ENCODE measurements around the gene ARMC2. TPM values are rescaled to one million over a fixed set of nuclear protein-coding genes. Genes with fewer than 3 reads are reported as not detected.
A peak's percentile ranks its signal among the peaks of the same experiment; 100 is the strongest.

ARMC2 gene
- total and polyA plus RNA-seq, 8 donors: 0.46 to 13.4 (median 2.3) TPM; not detected in 1

DNA sequence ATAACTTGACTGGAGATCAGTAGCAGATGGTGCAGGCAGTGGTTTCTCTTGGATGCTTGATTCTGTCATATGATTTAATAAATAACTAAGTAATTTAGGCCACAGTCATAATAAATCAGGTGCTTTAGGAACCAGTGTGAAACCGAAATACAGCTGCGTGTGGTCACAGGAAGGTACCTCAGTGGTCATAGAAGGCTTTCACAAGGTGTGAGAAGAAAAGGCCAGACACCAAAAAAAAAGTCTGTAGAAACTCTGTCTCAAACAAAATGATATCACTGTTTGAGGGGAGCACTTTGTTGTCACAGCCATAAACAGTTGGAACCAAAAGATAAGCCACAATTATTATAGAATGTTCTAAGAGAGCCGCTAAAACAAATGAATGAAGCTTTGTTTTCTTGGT, 56.5 kb downstream of the ARMC2 start:
- TF ChIP-seq POLR2A (IDR thresholded peaks at IDR 0.05) (no peak), EP300 (IDR thresholded peaks at IDR 0.05) (no peak), POLR2AphosphoS5 (IDR thresholded peaks at IDR 0.05) (peak in 1 of 3 donors; percentile 5)
- H3K36me3 ChIP-seq: no peaks in the 10 kb centered on the region
- whole genome bisulfite sequencing, 5 donors: 21 to 48% (median 42%) methylated on average over 3 of the region's 3 CpGs
- H3K9me3 ChIP-seq: no peaks in the 10 kb centered on the region
- intact Hi-C loops (cut with DNase I; ENCODE audit: low total_unique reads): no loop called here
- peak in 1 of 2 donors; percentile 57 for DNase-seq
- H3K27me3 ChIP-seq: no peaks in the 10 kb centered on the region
- H3K4me1 ChIP-seq: peaks cover 9 to 54% (median 40%) of the 10 kb centered on the region in 4 donors
- H3K4me3 ChIP-seq: no peak overlapping the region
- H3K27ac ChIP-seq: peak overlapping the region in 3 of 5 donors; percentile 37 to 76 (median 46)

DNA sequence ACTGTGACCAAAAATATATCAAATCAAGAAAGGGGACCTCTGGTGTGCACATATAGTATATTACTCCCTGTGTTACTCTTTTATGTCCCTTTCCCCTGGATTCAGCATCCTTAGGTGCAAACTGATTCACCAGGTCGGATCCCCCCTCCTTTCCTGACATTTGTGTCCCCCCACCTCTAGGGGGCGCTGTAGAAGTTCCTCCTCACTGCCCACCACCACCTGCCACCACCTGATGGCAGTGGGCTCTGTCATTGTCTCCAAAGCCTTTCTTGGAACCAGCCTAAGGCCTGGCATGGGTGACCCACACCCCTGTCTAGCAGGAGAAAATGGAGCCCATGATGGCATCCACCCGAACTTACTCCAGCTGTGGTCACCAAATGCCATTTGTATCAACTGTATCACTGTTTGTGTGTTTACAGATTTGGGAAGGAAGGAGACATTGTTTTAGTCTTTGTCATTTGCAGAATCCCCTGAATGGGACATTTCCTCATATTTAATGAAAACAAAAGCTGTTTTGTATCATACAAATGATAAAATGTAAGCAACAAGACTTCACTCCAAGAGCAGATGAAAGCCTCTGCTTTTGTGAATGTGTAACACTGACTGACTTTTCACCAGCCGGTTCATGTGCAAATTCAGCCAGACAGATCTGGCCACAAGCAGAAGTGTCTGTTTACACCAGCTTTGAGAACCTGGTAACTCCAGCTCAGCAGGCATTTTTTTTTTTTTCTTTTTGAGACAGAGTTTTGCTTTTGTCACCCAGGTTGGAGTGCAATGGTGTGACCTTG, 66.2 kb downstream of the ARMC2 start:
- no peaks in the 10 kb centered on the region for H3K27me3 ChIP-seq
- no peaks in the 10 kb centered on the region for H3K9me3 ChIP-seq
- peak overlapping the region in 1 of 5 donors; percentile 24 for H3K27ac ChIP-seq
- WGBS, 5 donors: 53 to 62% (median 53%) methylated on average over 4 of the region's 4 CpGs
- H3K4me1 ChIP-seq: peaks cover 0 to 12% (median 6%) of the 10 kb centered on the region in 4 donors
- H3K4me3 ChIP-seq: no peak overlapping the region
- H3K36me3 ChIP-seq: no peaks in the 10 kb centered on the region
- TF ChIP-seq POLR2A (IDR thresholded peaks at IDR 0.05): no peak
- no peak for TF ChIP-seq EP300 (IDR thresholded peaks at IDR 0.05)
- peak in 1 of 3 donors; percentile 10 for TF ChIP-seq POLR2AphosphoS5 (IDR thresholded peaks at IDR 0.05)
- TF ChIP-seq, protein P1, sequence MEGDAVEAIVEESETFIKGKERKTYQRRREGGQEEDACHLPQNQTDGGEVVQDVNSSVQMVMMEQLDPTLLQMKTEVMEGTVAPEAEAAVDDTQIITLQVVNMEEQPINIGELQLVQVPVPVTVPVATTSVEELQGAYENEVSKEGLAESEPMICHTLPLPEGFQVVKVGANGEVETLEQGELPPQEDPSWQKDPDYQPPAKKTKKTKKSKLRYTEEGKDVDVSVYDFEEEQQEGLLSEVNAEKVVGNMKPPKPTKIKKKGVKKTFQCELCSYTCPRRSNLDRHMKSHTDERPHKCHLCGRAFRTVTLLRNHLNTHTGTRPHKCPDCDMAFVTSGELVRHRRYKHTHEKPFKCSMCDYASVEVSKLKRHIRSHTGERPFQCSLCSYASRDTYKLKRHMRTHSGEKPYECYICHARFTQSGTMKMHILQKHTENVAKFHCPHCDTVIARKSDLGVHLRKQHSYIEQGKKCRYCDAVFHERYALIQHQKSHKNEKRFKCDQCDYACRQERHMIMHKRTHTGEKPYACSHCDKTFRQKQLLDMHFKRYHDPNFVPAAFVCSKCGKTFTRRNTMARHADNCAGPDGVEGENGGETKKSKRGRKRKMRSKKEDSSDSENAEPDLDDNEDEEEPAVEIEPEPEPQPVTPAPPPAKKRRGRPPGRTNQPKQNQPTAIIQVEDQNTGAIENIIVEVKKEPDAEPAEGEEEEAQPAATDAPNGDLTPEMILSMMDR (IDR thresholded peaks at IDR 0.05): peak in 2 of 7 experiments; percentile 9 to 17
- intact Hi-C loops (cut with DNase I; ENCODE audit: low total_unique reads): no loop called here
- DNase-seq: peak in 1 of 2 donors; percentile 65

DNA sequence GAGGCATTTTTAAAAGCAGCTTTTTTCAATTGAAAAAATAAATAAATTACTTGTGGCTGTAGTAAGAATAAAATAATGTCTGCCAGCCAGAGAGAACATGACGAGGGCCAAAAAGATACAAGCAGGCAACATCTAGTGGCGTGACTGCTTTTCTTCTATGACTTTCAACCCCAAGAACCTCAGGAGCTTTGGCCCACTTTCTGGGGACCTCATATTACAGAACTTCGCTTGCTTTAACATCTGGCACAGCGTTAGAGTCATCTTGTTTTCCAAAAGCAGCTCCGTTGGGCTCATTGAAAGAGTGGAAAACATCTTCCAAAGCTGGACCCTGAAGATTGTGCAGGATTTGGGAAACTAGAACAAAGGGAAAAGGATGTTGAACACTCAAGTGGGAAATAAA, 67.0 kb downstream of the ARMC2 start:
- Histone ChIP-seq H3K27ac (peak overlapping the region in 1 of 5 donors; percentile 15), H3K36me3 (no peaks in the 10 kb centered on the region), H3K4me1 (peaks cover 0 to 12% (median 6%) of the 10 kb centered on the region in 4 donors), H3K9me3 (no peaks in the 10 kb centered on the region), H3K27me3 (no peaks in the 10 kb centered on the region), H3K4me3 (no peak overlapping the region)
- no peak for DNase-seq
- intact Hi-C loops (cut with DNase I; ENCODE audit: low total_unique reads): no loop called here
- TF ChIP-seq EP300 (IDR thresholded peaks at IDR 0.05): no peak
- TF ChIP-seq, protein P1 (IDR thresholded peaks at IDR 0.05): no peak
- TF ChIP-seq POLR2AphosphoS5 (IDR thresholded peaks at IDR 0.05): no peak
- TF ChIP-seq POLR2A (IDR thresholded peaks at IDR 0.05): no peak
- 85 to 93% (median 91%) methylated on average over 5 of the region's 5 CpGs for WGBS, 5 donors

DNA sequence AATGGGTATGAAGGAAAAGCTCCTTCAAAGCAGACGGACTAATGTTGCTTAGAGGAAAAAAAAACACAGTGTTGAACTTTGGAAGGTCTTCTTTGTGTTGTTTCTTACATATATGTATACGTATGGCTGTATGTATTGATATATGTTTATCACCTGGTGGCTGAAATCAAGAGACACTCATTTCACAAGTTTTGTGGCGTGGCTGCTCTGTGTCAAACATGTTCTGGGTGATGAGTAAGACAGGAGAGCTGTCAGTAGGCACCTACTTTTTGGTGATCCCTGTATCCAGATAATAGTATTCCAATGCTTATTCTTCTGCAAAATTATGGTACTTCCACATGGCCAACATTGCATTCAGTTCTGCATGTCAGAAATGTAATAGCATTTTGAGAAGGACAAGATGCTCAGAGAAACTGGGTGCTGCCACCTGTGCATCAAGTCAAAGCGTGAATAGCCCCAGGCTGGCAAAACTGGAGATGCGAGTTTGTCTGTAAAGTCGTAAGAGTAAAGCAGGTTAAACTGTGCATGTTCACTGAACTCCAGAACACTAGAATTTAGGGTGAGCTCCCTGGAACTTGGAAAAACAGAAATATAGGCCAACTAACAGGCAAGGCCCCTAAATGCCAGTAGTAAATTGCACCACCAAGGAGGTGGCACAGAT, 67.9 kb downstream of the ARMC2 start:
- H3K36me3 ChIP-seq: no peaks in the 10 kb centered on the region

More for the DNA sequence above, 67.9 kb downstream of the ARMC2 start:
- Histone ChIP-seq H3K4me3 (no peak overlapping the region), H3K9me3 (no peaks in the 10 kb centered on the region), H3K27ac (no peak overlapping the region), H3K27me3 (no peaks in the 10 kb centered on the region), H3K4me1 (peaks cover 0 to 18% (median 11%) of the 10 kb centered on the region in 4 donors)
- WGBS, 5 donors: 77 to 91% (median 84%) methylated on average over 6 of the region's 6 CpGs
- no peak for TF ChIP-seq EP300 (IDR thresholded peaks at IDR 0.05)
- TF ChIP-seq, protein P1 (IDR thresholded peaks at IDR 0.05): no peak
- no peak for TF ChIP-seq POLR2A (IDR thresholded peaks at IDR 0.05)
- no peak for TF ChIP-seq POLR2AphosphoS5 (IDR thresholded peaks at IDR 0.05)
- intact Hi-C loops (cut with DNase I; ENCODE audit: low total_unique reads): no loop called here
- no peak for DNase-seq
